ENCODE results near the gene PNISR.

The PNISR gene

DNA sequence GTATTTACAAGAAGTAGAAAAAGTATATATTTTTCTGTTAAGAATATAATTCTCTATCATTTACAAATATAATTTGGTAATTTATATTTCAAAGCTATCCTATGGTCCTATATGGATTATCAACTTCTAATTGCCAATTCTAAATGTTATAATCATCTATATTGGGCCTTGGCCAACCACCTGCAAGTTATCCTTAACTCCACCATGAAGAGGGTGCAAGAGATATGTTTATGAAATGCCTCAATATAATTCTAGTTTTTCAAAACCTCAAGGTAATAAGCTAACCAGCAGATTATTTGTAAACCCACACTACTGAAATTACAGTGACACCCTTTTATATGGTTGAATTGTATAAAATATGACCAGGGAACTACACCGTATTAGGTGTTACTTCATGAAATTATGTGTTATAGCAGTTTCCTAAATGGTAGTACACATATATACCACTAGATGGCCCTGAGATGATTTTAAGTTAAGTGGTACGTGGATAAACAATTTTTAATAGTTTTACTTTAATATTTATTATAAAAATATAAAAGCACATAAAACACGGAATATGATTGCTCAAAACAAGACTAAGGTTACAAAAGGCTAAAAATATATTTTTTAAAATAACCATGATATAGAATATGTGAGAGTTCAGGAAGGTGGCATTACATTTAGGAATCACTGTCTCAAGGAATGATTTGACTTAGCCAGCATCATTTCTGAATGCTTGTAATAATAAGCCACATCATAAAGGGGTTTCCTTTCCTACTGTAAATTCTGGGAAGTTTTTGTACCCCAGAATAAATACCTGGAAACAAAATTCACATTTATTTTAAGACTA is 9.8 kb upstream of the PNISR start:
- H3K36me3 ChIP-seq (ENCODE audit: control insufficient read depth, low read length): peaks cover 28% of the 10 kb centered on the region
- H3K79me2 ChIP-seq (ENCODE audit: control insufficient read depth, low read length): no peaks in the 10 kb centered on the region
- no peak overlapping the region for H3K27ac ChIP-seq (ENCODE audit: low read depth, low read length)
- H3K9me2 ChIP-seq (replicated peaks; ENCODE audit: control insufficient read depth, low read length): no peaks in the 10 kb centered on the region
- no peak overlapping the region for H3K4me2 ChIP-seq (ENCODE audit: low read length)
- H3K4me1 ChIP-seq (ENCODE audit: control insufficient read depth, low read length): no peaks in the 10 kb centered on the region
- no peak for TF ChIP-seq EZH2phosphoT487 (IDR thresholded peaks at IDR 0.05; ENCODE audit: borderline replicate concordance, low read length)
- peak; percentile 50 for TF ChIP-seq CTCF (IDR thresholded peaks at IDR 0.05; ENCODE audit: low read depth, low read length, poor library complexity, severe bottlenecking)
- no peaks in the 10 kb centered on the region for H4K20me1 ChIP-seq (ENCODE audit: control insufficient read depth, insufficient read depth, low read depth, low read length)
- no peaks in the 10 kb centered on the region for H3K9me3 ChIP-seq (ENCODE audit: control insufficient read depth, insufficient read depth, low read length)
- no peaks in the 10 kb centered on the region for H3K27me3 ChIP-seq (ENCODE audit: control insufficient read depth, low read length)
- H3F3A ChIP-seq (ENCODE audit: control insufficient read depth, insufficient read depth): peaks cover 16% of the 10 kb centered on the region
- no peak overlapping the region for H3K4me3 ChIP-seq (ENCODE audit: low read length)

DNA sequence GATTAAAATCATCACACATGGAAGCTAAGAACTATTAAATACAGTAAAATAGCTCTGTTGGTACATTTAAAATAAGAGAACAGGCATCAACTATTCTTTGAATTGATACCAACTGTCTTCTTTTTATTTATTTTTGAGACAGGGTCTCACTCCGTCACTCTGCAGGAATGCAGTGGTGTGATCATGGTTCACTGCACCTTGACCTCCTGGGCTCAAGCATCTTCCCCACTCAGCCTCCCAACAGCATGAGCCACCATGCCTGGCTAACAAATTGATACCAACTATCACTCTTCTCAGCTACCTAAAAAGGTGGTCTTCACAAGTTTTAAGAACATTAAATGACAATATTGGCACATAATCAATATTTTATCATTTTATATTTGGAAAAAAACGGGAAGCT is 7.8 kb upstream of the PNISR start:
- H3K4me1 ChIP-seq (ENCODE audit: control insufficient read depth, low read length): no peaks in the 10 kb centered on the region
- no peaks in the 10 kb centered on the region for H3K9me3 ChIP-seq (ENCODE audit: control insufficient read depth, insufficient read depth, low read length)
- no peak overlapping the region for H3K4me3 ChIP-seq (ENCODE audit: low read length)
- H3F3A ChIP-seq (ENCODE audit: control insufficient read depth, insufficient read depth): peaks cover 16% of the 10 kb centered on the region
- H3K27me3 ChIP-seq (ENCODE audit: control insufficient read depth, low read length): no peaks in the 10 kb centered on the region
- no peak overlapping the region for H3K27ac ChIP-seq (ENCODE audit: low read depth, low read length)
- TF ChIP-seq EZH2phosphoT487 (IDR thresholded peaks at IDR 0.05; ENCODE audit: borderline replicate concordance, low read length) (no peak), CTCF (IDR thresholded peaks at IDR 0.05; ENCODE audit: low read depth, low read length, poor library complexity, severe bottlenecking) (no peak)
- no peak overlapping the region for H3K4me2 ChIP-seq (ENCODE audit: low read length)
- peaks cover 27% of the 10 kb centered on the region for H3K36me3 ChIP-seq (ENCODE audit: control insufficient read depth, low read length)
- no peaks in the 10 kb centered on the region for H4K20me1 ChIP-seq (ENCODE audit: control insufficient read depth, insufficient read depth, low read depth, low read length)
- no peaks in the 10 kb centered on the region for H3K9me2 ChIP-seq (replicated peaks; ENCODE audit: control insufficient read depth, low read length)
- peaks cover 3% of the 10 kb centered on the region for H3K79me2 ChIP-seq (ENCODE audit: control insufficient read depth, low read length)

GRCh38 chr6:99431901-99432300 is 6.8 kb upstream of the PNISR start:
- H3K4me3 ChIP-seq (ENCODE audit: low read length): no peak overlapping the region
- H3K27me3 ChIP-seq (ENCODE audit: control insufficient read depth, low read length): no peaks in the 10 kb centered on the region
- H3K36me3 ChIP-seq (ENCODE audit: control insufficient read depth, low read length): peaks cover 36% of the 10 kb centered on the region
- H3K27ac ChIP-seq (ENCODE audit: low read depth, low read length): no peak overlapping the region
- TF ChIP-seq EZH2phosphoT487 (IDR thresholded peaks at IDR 0.05; ENCODE audit: borderline replicate concordance, low read length): no peak
- no peak for TF ChIP-seq CTCF (IDR thresholded peaks at IDR 0.05; ENCODE audit: low read depth, low read length, poor library complexity, severe bottlenecking)
- peaks cover 7% of the 10 kb centered on the region for H3K4me1 ChIP-seq (ENCODE audit: control insufficient read depth, low read length)
- H3K79me2 ChIP-seq (ENCODE audit: control insufficient read depth, low read length): peaks cover 13% of the 10 kb centered on the region
- no peak overlapping the region for H3K4me2 ChIP-seq (ENCODE audit: low read length)
- no peaks in the 10 kb centered on the region for H4K20me1 ChIP-seq (ENCODE audit: control insufficient read depth, insufficient read depth, low read depth, low read length)
- peaks cover 16% of the 10 kb centered on the region for H3F3A ChIP-seq (ENCODE audit: control insufficient read depth, insufficient read depth)
- H3K9me2 ChIP-seq (replicated peaks; ENCODE audit: control insufficient read depth, low read length): no peaks in the 10 kb centered on the region
- H3K9me3 ChIP-seq (ENCODE audit: control insufficient read depth, insufficient read depth, low read length): no peaks in the 10 kb centered on the region
